ENCODE measurements around the gene TTC38.

Gene TTC38

GRCh38 chr22:46287873-46288751 lies 20.3 kb downstream of the TTC38 start:
- Histone ChIP-seq H3K9me3 (ENCODE audit: control insufficient read depth, low read length) (no peaks in the 10 kb centered on the region), H3K4me3 (ENCODE audit: insufficient read depth, low read depth, low read length, poor library complexity, severe bottlenecking) (no peak overlapping the region), H3K36me3 (ENCODE audit: control insufficient read depth, insufficient read depth, low read length) (peaks cover 10% of the 10 kb centered on the region), H3K27ac (ENCODE audit: insufficient read depth, low read length, poor library complexity, severe bottlenecking) (no peak overlapping the region), H3K27me3 (replicated peaks; ENCODE audit: control insufficient read depth, insufficient read depth, low read length, poor library complexity, severe bottlenecking) (no peaks in the 10 kb centered on the region), H3K4me1 (ENCODE audit: control insufficient read depth, insufficient read depth, low read length, poor library complexity, severe bottlenecking) (peaks cover 12% of the 10 kb centered on the region)
- DNase-seq, result no peak

DNA sequence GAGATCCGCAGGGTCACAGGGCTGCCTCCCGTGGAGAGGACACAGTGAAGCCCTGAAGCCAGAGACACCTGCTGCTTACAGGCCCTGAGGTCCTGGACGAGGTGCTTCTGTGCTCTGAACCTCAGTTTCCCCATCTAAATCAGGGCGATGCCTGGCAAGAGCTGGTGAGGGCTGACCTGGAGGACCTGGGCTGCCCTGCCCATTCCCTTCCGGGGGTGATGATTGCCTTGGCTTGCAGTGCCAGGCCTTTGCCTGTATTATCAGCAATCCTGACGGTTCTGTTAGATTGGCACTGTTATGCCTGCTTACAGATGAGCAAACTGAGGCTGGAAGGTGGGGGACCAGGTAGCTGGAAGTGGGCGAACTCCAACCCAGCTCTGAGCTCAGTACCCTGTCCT lies 21.0 kb downstream of the TTC38 start:
- no peak for DNase-seq
- Histone ChIP-seq H3K9me3 (ENCODE audit: control insufficient read depth, low read length) (no peaks in the 10 kb centered on the region), H3K36me3 (ENCODE audit: control insufficient read depth, insufficient read depth, low read length) (peaks cover 7% of the 10 kb centered on the region), H3K4me1 (ENCODE audit: control insufficient read depth, insufficient read depth, low read length, poor library complexity, severe bottlenecking) (peaks cover 12% of the 10 kb centered on the region), H3K4me3 (ENCODE audit: insufficient read depth, low read depth, low read length, poor library complexity, severe bottlenecking) (no peak overlapping the region), H3K27me3 (replicated peaks; ENCODE audit: control insufficient read depth, insufficient read depth, low read length, poor library complexity, severe bottlenecking) (no peaks in the 10 kb centered on the region), H3K27ac (ENCODE audit: insufficient read depth, low read length, poor library complexity, severe bottlenecking) (no peak overlapping the region)

GRCh38 chr22:46289244-46289891 lies 21.6 kb downstream of the TTC38 start:
- DNase-seq, result no peak
- Histone ChIP-seq H3K27ac (ENCODE audit: insufficient read depth, low read length, poor library complexity, severe bottlenecking) (no peak overlapping the region), H3K9me3 (ENCODE audit: control insufficient read depth, low read length) (no peaks in the 10 kb centered on the region), H3K36me3 (ENCODE audit: control insufficient read depth, insufficient read depth, low read length) (peaks cover 2% of the 10 kb centered on the region), H3K27me3 (replicated peaks; ENCODE audit: control insufficient read depth, insufficient read depth, low read length, poor library complexity, severe bottlenecking) (no peaks in the 10 kb centered on the region), H3K4me1 (ENCODE audit: control insufficient read depth, insufficient read depth, low read length, poor library complexity, severe bottlenecking) (peaks cover 12% of the 10 kb centered on the region), H3K4me3 (ENCODE audit: insufficient read depth, low read depth, low read length, poor library complexity, severe bottlenecking) (no peak overlapping the region)

GRCh38 chr22:46290121-46290842 lies 22.5 kb downstream of the TTC38 start:
- H3K36me3 ChIP-seq (ENCODE audit: control insufficient read depth, insufficient read depth, low read length), result no peaks in the 10 kb centered on the region
- no peak overlapping the region for H3K27ac ChIP-seq (ENCODE audit: insufficient read depth, low read length, poor library complexity, severe bottlenecking)
- DNase-seq, result no peak
- peaks cover 12% of the 10 kb centered on the region for H3K4me1 ChIP-seq (ENCODE audit: control insufficient read depth, insufficient read depth, low read length, poor library complexity, severe bottlenecking)
- H3K27me3 ChIP-seq (replicated peaks; ENCODE audit: control insufficient read depth, insufficient read depth, low read length, poor library complexity, severe bottlenecking), result no peaks in the 10 kb centered on the region
- H3K4me3 ChIP-seq (ENCODE audit: insufficient read depth, low read depth, low read length, poor library complexity, severe bottlenecking), result no peak overlapping the region
- no peaks in the 10 kb centered on the region for H3K9me3 ChIP-seq (ENCODE audit: control insufficient read depth, low read length)

DNA sequence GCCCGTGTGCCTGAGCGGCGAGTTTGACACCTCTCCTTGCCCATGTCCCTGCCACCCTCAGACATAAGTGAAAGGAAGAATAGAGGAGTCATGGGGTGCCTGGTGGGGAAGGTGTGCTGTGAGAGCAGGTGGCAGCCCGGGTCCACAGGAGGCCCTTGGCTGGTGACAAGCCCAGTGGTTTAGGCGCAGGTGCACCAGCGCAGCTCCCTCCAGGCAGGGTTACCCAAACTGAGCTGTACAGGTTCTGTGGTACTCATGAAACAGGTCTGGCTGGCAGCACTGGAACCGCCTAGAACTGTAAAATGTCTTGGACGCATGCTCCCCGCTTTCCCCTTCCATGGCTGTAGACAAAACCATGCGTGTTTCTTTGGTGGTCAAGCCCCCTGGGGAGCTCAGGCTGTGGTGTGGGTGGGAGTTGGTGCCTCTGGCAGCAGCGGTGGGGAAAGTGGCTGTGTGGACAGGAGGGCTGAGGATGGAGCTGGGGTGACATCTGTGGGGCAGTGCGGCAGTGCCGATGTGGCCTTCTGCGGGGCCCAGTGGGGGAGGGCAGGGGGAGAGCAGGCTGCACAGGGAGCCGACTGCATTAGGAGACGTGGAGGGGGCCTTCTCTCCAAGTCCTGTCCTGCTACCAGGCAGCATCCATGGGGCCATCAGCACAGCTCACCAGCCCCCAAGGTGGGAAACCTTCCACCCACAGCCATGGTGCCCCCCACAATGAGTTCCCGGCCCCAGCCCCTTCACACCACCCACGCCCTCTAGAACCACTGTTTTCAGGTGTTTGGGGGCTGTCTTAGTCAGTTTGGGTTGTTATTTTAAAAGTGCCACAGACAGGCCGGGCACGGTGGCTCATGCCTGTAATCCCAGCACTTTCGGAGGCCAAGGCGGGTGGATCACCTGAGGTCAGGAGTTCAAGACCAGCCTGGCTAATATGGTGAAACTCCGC lies 23.3 kb downstream of the TTC38 start:
- peaks cover 15% of the 10 kb centered on the region for H3K4me1 ChIP-seq (ENCODE audit: control insufficient read depth, insufficient read depth, low read length, poor library complexity, severe bottlenecking)
- no peaks in the 10 kb centered on the region for H3K9me3 ChIP-seq (ENCODE audit: control insufficient read depth, low read length)
- no peak overlapping the region for H3K27ac ChIP-seq (ENCODE audit: insufficient read depth, low read length, poor library complexity, severe bottlenecking)
- no peak for DNase-seq
- no peak overlapping the region for H3K4me3 ChIP-seq (ENCODE audit: insufficient read depth, low read depth, low read length, poor library complexity, severe bottlenecking)
- no peaks in the 10 kb centered on the region for H3K36me3 ChIP-seq (ENCODE audit: control insufficient read depth, insufficient read depth, low read length)
- no peaks in the 10 kb centered on the region for H3K27me3 ChIP-seq (replicated peaks; ENCODE audit: control insufficient read depth, insufficient read depth, low read length, poor library complexity, severe bottlenecking)

DNA sequence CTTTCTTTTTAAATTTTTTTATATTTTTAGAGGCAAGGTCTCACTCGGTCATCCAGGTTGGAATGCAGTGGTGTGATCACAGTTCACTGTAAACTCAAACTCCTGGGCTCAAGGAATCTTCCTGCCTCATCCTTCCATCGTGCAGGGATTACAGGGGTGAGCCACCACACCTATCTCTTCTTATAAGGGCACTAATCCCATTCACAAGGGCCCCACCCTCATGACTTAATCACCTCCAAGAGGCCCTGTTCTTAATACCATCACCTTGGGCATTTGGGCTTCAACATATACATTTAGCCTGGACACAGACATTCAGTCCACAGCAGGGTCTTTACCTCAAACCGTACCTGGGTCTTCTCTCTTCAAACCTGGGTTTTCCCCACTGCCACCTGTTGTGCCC lies 24.4 kb downstream of the TTC38 start:
- DNase-seq, result no peak
- no peaks in the 10 kb centered on the region for H3K27me3 ChIP-seq (replicated peaks; ENCODE audit: control insufficient read depth, insufficient read depth, low read length, poor library complexity, severe bottlenecking)
- no peaks in the 10 kb centered on the region for H3K9me3 ChIP-seq (ENCODE audit: control insufficient read depth, low read length)
- no peak overlapping the region for H3K4me3 ChIP-seq (ENCODE audit: insufficient read depth, low read depth, low read length, poor library complexity, severe bottlenecking)
- no peak overlapping the region for H3K27ac ChIP-seq (ENCODE audit: insufficient read depth, low read length, poor library complexity, severe bottlenecking)
- H3K36me3 ChIP-seq (ENCODE audit: control insufficient read depth, insufficient read depth, low read length), result no peaks in the 10 kb centered on the region
- peaks cover 19% of the 10 kb centered on the region for H3K4me1 ChIP-seq (ENCODE audit: control insufficient read depth, insufficient read depth, low read length, poor library complexity, severe bottlenecking)

GRCh38 chr22:46292732-46293131 lies 24.9 kb downstream of the TTC38 start:
- Histone ChIP-seq H3K4me3 (ENCODE audit: insufficient read depth, low read depth, low read length, poor library complexity, severe bottlenecking) (no peak overlapping the region), H3K9me3 (ENCODE audit: control insufficient read depth, low read length) (no peaks in the 10 kb centered on the region), H3K36me3 (ENCODE audit: control insufficient read depth, insufficient read depth, low read length) (no peaks in the 10 kb centered on the region), H3K27ac (ENCODE audit: insufficient read depth, low read length, poor library complexity, severe bottlenecking) (no peak overlapping the region), H3K4me1 (ENCODE audit: control insufficient read depth, insufficient read depth, low read length, poor library complexity, severe bottlenecking) (peaks cover 19% of the 10 kb centered on the region), H3K27me3 (replicated peaks; ENCODE audit: control insufficient read depth, insufficient read depth, low read length, poor library complexity, severe bottlenecking) (no peaks in the 10 kb centered on the region)
- no peak for DNase-seq

DNA sequence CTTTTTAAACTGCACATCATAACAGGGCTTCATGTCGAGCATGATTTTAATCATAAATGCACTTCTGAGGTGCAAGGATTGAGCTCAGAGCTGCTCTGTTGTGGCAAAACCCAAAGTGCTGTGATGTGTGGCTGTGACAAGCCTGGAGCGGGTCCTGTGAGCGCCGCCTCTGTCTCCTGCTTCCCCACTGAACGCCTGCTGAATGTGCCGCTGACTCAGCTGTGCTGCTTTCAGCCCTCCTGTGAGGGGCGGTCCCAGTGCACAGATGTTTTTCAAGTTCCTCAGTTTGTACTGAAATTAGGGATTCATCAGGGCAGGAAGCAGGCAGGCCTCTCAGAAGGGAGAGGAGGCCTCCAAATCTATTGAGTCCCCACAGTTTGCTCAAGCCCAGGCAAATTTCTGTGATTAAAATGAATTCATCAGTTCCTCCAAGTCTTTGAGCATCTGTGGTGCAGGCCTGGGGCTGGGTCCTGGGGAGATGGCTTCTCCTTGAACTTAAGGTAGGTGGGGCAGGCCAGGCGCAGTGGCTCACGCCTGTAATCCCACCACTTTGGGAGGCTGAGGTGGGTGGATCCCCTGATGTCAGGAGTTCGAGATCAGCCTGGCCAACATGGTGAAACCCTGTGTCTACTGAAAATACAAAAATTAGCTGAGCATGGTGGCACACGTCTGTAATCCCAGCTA lies 25.9 kb downstream of the TTC38 start:
- no peak for DNase-seq
- Histone ChIP-seq H3K27me3 (replicated peaks; ENCODE audit: control insufficient read depth, insufficient read depth, low read length, poor library complexity, severe bottlenecking) (no peaks in the 10 kb centered on the region), H3K4me1 (ENCODE audit: control insufficient read depth, insufficient read depth, low read length, poor library complexity, severe bottlenecking) (peaks cover 11% of the 10 kb centered on the region), H3K9me3 (ENCODE audit: control insufficient read depth, low read length) (no peaks in the 10 kb centered on the region), H3K36me3 (ENCODE audit: control insufficient read depth, insufficient read depth, low read length) (no peaks in the 10 kb centered on the region), H3K4me3 (ENCODE audit: insufficient read depth, low read depth, low read length, poor library complexity, severe bottlenecking) (no peak overlapping the region), H3K27ac (ENCODE audit: insufficient read depth, low read length, poor library complexity, severe bottlenecking) (no peak overlapping the region)

GRCh38 chr22:46294784-46295183 lies 27.0 kb downstream of the TTC38 start:
- no peak overlapping the region for H3K4me3 ChIP-seq (ENCODE audit: insufficient read depth, low read depth, low read length, poor library complexity, severe bottlenecking)
- H3K27ac ChIP-seq (ENCODE audit: insufficient read depth, low read length, poor library complexity, severe bottlenecking), result no peak overlapping the region
- H3K36me3 ChIP-seq (ENCODE audit: control insufficient read depth, insufficient read depth, low read length), result no peaks in the 10 kb centered on the region
- no peak for DNase-seq
- peaks cover 11% of the 10 kb centered on the region for H3K4me1 ChIP-seq (ENCODE audit: control insufficient read depth, insufficient read depth, low read length, poor library complexity, severe bottlenecking)
- H3K9me3 ChIP-seq (ENCODE audit: control insufficient read depth, low read length), result no peaks in the 10 kb centered on the region
- no peaks in the 10 kb centered on the region for H3K27me3 ChIP-seq (replicated peaks; ENCODE audit: control insufficient read depth, insufficient read depth, low read length, poor library complexity, severe bottlenecking)

All from effector memory CD4-positive, alpha-beta T cell (primary cell).